ENCODE data around the gene ABCA3.

The ABCA3 gene

GRCh38 chr16:2362218-2362617 lies 21.7 kb upstream of the ABCA3 start:
- H3K79me2 ChIP-seq (ENCODE audit: control insufficient read depth, insufficient read depth, low read length): no peaks in the 10 kb centered on the region
- H2BK120ac ChIP-seq (ENCODE audit: low read depth, low read length): no peak overlapping the region
- no peak overlapping the region for H3K4ac ChIP-seq (ENCODE audit: low read depth, low read length)
- H2BK15ac ChIP-seq (replicated peaks; ENCODE audit: low read depth): no peak overlapping the region
- H3K4me3 ChIP-seq (ENCODE audit: low read length): no peak overlapping the region
- no peak overlapping the region for H3K18ac ChIP-seq (ENCODE audit: low read length)
- no peak overlapping the region for H3K56ac ChIP-seq (ENCODE audit: low read length)
- no peak overlapping the region for H3K9ac ChIP-seq (ENCODE audit: low read length)
- no peak overlapping the region for H3K27ac ChIP-seq (ENCODE audit: low read depth, low read length)
- no peaks in the 10 kb centered on the region for H3K27me3 ChIP-seq (ENCODE audit: insufficient read depth, low read length, poor library complexity)
- H4K8ac ChIP-seq (ENCODE audit: low read depth, low read length): no peak overlapping the region
- H3K23ac ChIP-seq (ENCODE audit: low read length): no peak overlapping the region
- H3K4me2 ChIP-seq (ENCODE audit: low read length): no peak overlapping the region
- no peaks in the 10 kb centered on the region for H3K36me3 ChIP-seq (ENCODE audit: control insufficient read depth, insufficient read depth, low read length)
- no peaks in the 10 kb centered on the region for H3K4me1 ChIP-seq (ENCODE audit: control insufficient read depth, low read depth, low read length)
- no peak for DNase-seq
- H2BK5ac ChIP-seq (ENCODE audit: low read length): no peak overlapping the region
- no peaks in the 10 kb centered on the region for H3K79me1 ChIP-seq (ENCODE audit: low read length)
- no CpG with 5 or more reads among the region's 3 CpGs for WGBS (ENCODE audit: extremely low coverage, insufficient coverage, low lambda C conversion rate)
- H4K5ac ChIP-seq (ENCODE audit: low read length): no peak overlapping the region
- no peak overlapping the region for H2AK5ac ChIP-seq (ENCODE audit: low read length)

- H4K8ac ChIP-seq (ENCODE audit: low read depth, low read length): no peak overlapping the region
- 100% methylated on average over 1 of the region's 4 CpGs for WGBS (ENCODE audit: extremely low coverage, insufficient coverage, low lambda C conversion rate)
These were observed 20.6 kb upstream of the ABCA3 start for GRCh38 chr16:2361129-2361528.

GRCh38 chr16:2359919-2360318 lies 19.4 kb upstream of the ABCA3 start:
- no peak overlapping the region for H2BK120ac ChIP-seq (ENCODE audit: low read depth, low read length)
- H3K4me2 ChIP-seq (ENCODE audit: low read length): no peak overlapping the region
- no peaks in the 10 kb centered on the region for H3K36me3 ChIP-seq (ENCODE audit: control insufficient read depth, insufficient read depth, low read length)
- no peak overlapping the region for H3K23ac ChIP-seq (ENCODE audit: low read length)
- no peak overlapping the region for H3K56ac ChIP-seq (ENCODE audit: low read length)
- no peak overlapping the region for H3K4ac ChIP-seq (ENCODE audit: low read depth, low read length)
- H2BK5ac ChIP-seq (ENCODE audit: low read length): no peak overlapping the region
- no peak overlapping the region for H3K9ac ChIP-seq (ENCODE audit: low read length)
- H2BK15ac ChIP-seq (replicated peaks; ENCODE audit: low read depth): no peak overlapping the region
- no peaks in the 10 kb centered on the region for H3K79me2 ChIP-seq (ENCODE audit: control insufficient read depth, insufficient read depth, low read length)
- no peaks in the 10 kb centered on the region for H3K79me1 ChIP-seq (ENCODE audit: low read length)
- no peak overlapping the region for H4K5ac ChIP-seq (ENCODE audit: low read length)
- H3K4me1 ChIP-seq (ENCODE audit: control insufficient read depth, low read depth, low read length): no peaks in the 10 kb centered on the region
- no peak overlapping the region for H3K18ac ChIP-seq (ENCODE audit: low read length)
- no peaks in the 10 kb centered on the region for H3K27me3 ChIP-seq (ENCODE audit: insufficient read depth, low read length, poor library complexity)
- no peak for DNase-seq
- no CpG with 5 or more reads among the region's 4 CpGs for WGBS (ENCODE audit: extremely low coverage, insufficient coverage, low lambda C conversion rate)
- no peak overlapping the region for H3K4me3 ChIP-seq (ENCODE audit: low read length)
- no peak overlapping the region for H2AK5ac ChIP-seq (ENCODE audit: low read length)
- no peak overlapping the region for H3K27ac ChIP-seq (ENCODE audit: low read depth, low read length)
- no peak overlapping the region for H4K8ac ChIP-seq (ENCODE audit: low read depth, low read length)

More at GRCh38 chr16:2361129-2361528, 20.6 kb upstream of the ABCA3 start:
- Histone ChIP-seq H3K9ac (ENCODE audit: low read length) (no peak overlapping the region), H2BK15ac (replicated peaks; ENCODE audit: low read depth) (no peak overlapping the region), H3K18ac (ENCODE audit: low read length) (no peak overlapping the region), H3K4me1 (ENCODE audit: control insufficient read depth, low read depth, low read length) (no peaks in the 10 kb centered on the region), H4K5ac (ENCODE audit: low read length) (no peak overlapping the region), H3K79me1 (ENCODE audit: low read length) (no peaks in the 10 kb centered on the region), H3K27ac (ENCODE audit: low read depth, low read length) (no peak overlapping the region), H2BK120ac (ENCODE audit: low read depth, low read length) (no peak overlapping the region), H3K56ac (ENCODE audit: low read length) (no peak overlapping the region), H3K4me2 (ENCODE audit: low read length) (no peak overlapping the region), H3K79me2 (ENCODE audit: control insufficient read depth, insufficient read depth, low read length) (no peaks in the 10 kb centered on the region), H2BK5ac (ENCODE audit: low read length) (no peak overlapping the region), H3K36me3 (ENCODE audit: control insufficient read depth, insufficient read depth, low read length) (no peaks in the 10 kb centered on the region), H3K27me3 (ENCODE audit: insufficient read depth, low read length, poor library complexity) (no peaks in the 10 kb centered on the region), H3K4me3 (ENCODE audit: low read length) (no peak overlapping the region), H2AK5ac (ENCODE audit: low read length) (no peak overlapping the region), H3K4ac (ENCODE audit: low read depth, low read length) (no peak overlapping the region), H3K23ac (ENCODE audit: low read length) (no peak overlapping the region)
- no peak for DNase-seq

GRCh38 chr16:2358811-2359210 lies 18.3 kb upstream of the ABCA3 start:
- H3K4me3 ChIP-seq (ENCODE audit: low read length): no peak overlapping the region
- no peak overlapping the region for H4K8ac ChIP-seq (ENCODE audit: low read depth, low read length)
- H3K56ac ChIP-seq (ENCODE audit: low read length): no peak overlapping the region
- no peak overlapping the region for H2BK15ac ChIP-seq (replicated peaks; ENCODE audit: low read depth)
- no peak overlapping the region for H3K4ac ChIP-seq (ENCODE audit: low read depth, low read length)
- DNase-seq: no peak
- H3K4me2 ChIP-seq (ENCODE audit: low read length): no peak overlapping the region
- H3K79me1 ChIP-seq (ENCODE audit: low read length): no peaks in the 10 kb centered on the region
- H3K23ac ChIP-seq (ENCODE audit: low read length): no peak overlapping the region
- H2BK5ac ChIP-seq (ENCODE audit: low read length): no peak overlapping the region
- no peak overlapping the region for H2AK5ac ChIP-seq (ENCODE audit: low read length)
- H4K5ac ChIP-seq (ENCODE audit: low read length): no peak overlapping the region
- H3K18ac ChIP-seq (ENCODE audit: low read length): no peak overlapping the region
- H3K79me2 ChIP-seq (ENCODE audit: control insufficient read depth, insufficient read depth, low read length): no peaks in the 10 kb centered on the region
- H3K27ac ChIP-seq (ENCODE audit: low read depth, low read length): no peak overlapping the region
- no peak overlapping the region for H3K9ac ChIP-seq (ENCODE audit: low read length)
- WGBS (ENCODE audit: extremely low coverage, insufficient coverage, low lambda C conversion rate): no CpG with 5 or more reads among the region's 3 CpGs
- no peaks in the 10 kb centered on the region for H3K27me3 ChIP-seq (ENCODE audit: insufficient read depth, low read length, poor library complexity)
- H2BK120ac ChIP-seq (ENCODE audit: low read depth, low read length): no peak overlapping the region
- H3K4me1 ChIP-seq (ENCODE audit: control insufficient read depth, low read depth, low read length): no peaks in the 10 kb centered on the region
- H3K36me3 ChIP-seq (ENCODE audit: control insufficient read depth, insufficient read depth, low read length): no peaks in the 10 kb centered on the region

GRCh38 chr16:2357331-2357730 lies 16.8 kb upstream of the ABCA3 start:
- H3K18ac ChIP-seq (ENCODE audit: low read length): no peak overlapping the region
- no peak overlapping the region for H3K27ac ChIP-seq (ENCODE audit: low read depth, low read length)
- H3K4me1 ChIP-seq (ENCODE audit: control insufficient read depth, low read depth, low read length): no peaks in the 10 kb centered on the region
- H2AK5ac ChIP-seq (ENCODE audit: low read length): no peak overlapping the region
- H4K5ac ChIP-seq (ENCODE audit: low read length): no peak overlapping the region
- H3K4me3 ChIP-seq (ENCODE audit: low read length): no peak overlapping the region
- no peaks in the 10 kb centered on the region for H3K36me3 ChIP-seq (ENCODE audit: control insufficient read depth, insufficient read depth, low read length)
- H3K23ac ChIP-seq (ENCODE audit: low read length): no peak overlapping the region
- no peak overlapping the region for H3K56ac ChIP-seq (ENCODE audit: low read length)
- no peak for DNase-seq
- no peak overlapping the region for H4K8ac ChIP-seq (ENCODE audit: low read depth, low read length)
- H3K79me2 ChIP-seq (ENCODE audit: control insufficient read depth, insufficient read depth, low read length): no peaks in the 10 kb centered on the region
- no CpG with 5 or more reads among the region's 4 CpGs for WGBS (ENCODE audit: extremely low coverage, insufficient coverage, low lambda C conversion rate)
- no peaks in the 10 kb centered on the region for H3K27me3 ChIP-seq (ENCODE audit: insufficient read depth, low read length, poor library complexity)
- no peak overlapping the region for H3K4me2 ChIP-seq (ENCODE audit: low read length)
- H2BK5ac ChIP-seq (ENCODE audit: low read length): no peak overlapping the region
- H3K4ac ChIP-seq (ENCODE audit: low read depth, low read length): no peak overlapping the region
- no peak overlapping the region for H2BK15ac ChIP-seq (replicated peaks; ENCODE audit: low read depth)
- H3K79me1 ChIP-seq (ENCODE audit: low read length): no peaks in the 10 kb centered on the region
- no peak overlapping the region for H2BK120ac ChIP-seq (ENCODE audit: low read depth, low read length)
- H3K9ac ChIP-seq (ENCODE audit: low read length): no peak overlapping the region

- Histone ChIP-seq H2BK5ac (ENCODE audit: low read length) (no peak overlapping the region), H3K18ac (ENCODE audit: low read length) (no peak overlapping the region), H3K4me1 (ENCODE audit: control insufficient read depth, low read depth, low read length) (no peaks in the 10 kb centered on the region), H3K36me3 (ENCODE audit: control insufficient read depth, insufficient read depth, low read length) (no peaks in the 10 kb centered on the region), H3K4ac (ENCODE audit: low read depth, low read length) (no peak overlapping the region), H3K27ac (ENCODE audit: low read depth, low read length) (no peak overlapping the region), H2BK120ac (ENCODE audit: low read depth, low read length) (no peak overlapping the region), H3K79me2 (ENCODE audit: control insufficient read depth, insufficient read depth, low read length) (no peaks in the 10 kb centered on the region), H3K4me2 (ENCODE audit: low read length) (no peak overlapping the region), H4K8ac (ENCODE audit: low read depth, low read length) (no peak overlapping the region), H4K5ac (ENCODE audit: low read length) (no peak overlapping the region), H3K79me1 (ENCODE audit: low read length) (no peaks in the 10 kb centered on the region), H3K23ac (ENCODE audit: low read length) (no peak overlapping the region), H3K56ac (ENCODE audit: low read length) (no peak overlapping the region), H2BK15ac (replicated peaks; ENCODE audit: low read depth) (no peak overlapping the region), H3K4me3 (ENCODE audit: low read length) (no peak overlapping the region), H3K27me3 (ENCODE audit: insufficient read depth, low read length, poor library complexity) (no peaks in the 10 kb centered on the region), H2AK5ac (ENCODE audit: low read length) (no peak overlapping the region), H3K9ac (ENCODE audit: low read length) (no peak overlapping the region)
- DNase-seq: no peak
- WGBS (ENCODE audit: extremely low coverage, insufficient coverage, low lambda C conversion rate): no CpG with 5 or more reads among the region's 1 CpG
These were observed 10.0 kb upstream of the ABCA3 start for GRCh38 chr16:2350500-2350899.

Data from mesendoderm (in vitro differentiated cells).